Suppressor macrophage treated with lipopolysaccharide for 1 hour (primary cell): ENCODE measurements around the gene ZNF575.

Experiments used
- DNase-seq, 3 donors: peaks; one replicate each; pipeline ENCODE4 v3.0.0-alpha.2; 2020 to 2022

Gene ZNF575

DNA sequence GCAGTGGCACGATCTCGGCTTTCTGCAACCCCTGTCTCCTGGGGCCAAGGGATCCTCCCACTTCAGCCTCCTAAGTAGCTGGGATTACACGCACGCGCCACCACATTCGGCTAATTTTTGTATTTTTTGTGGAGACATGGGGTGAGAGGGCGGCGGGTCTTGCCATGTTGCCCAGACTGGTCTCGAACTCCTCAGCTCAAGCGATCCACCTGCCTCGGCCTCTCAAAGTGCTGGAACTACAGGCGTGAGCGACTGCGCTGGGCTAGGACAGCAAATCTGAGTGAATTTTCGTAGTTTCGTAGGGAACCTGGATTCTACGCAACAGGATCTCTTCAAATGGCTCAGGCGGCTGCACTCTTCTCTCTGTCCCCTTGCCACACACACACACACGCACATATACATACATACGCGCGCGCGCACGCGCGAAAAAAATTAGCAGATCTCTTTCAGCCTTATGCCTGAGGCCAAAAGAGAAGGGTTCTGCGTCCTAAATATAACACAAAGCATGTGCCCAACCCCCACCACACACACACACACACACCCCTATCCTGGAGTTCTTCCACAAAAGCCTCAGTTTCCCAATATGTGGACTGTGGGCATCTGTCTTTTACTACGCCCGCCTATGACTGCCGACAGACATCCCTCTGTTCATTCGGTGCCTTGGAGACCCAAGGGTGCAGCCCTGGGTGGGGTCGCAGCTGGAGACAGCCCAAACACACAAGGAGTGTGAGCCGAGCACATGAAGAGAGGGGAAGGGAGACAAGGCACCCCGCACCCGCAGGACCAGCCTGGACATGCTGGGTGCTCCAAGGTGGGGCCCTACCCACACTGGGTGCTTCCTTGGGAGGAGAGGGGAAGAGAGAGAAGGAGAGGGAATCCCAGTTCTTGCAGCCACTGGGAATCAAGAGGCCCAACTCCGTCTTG, 43.2 kb downstream of the ZNF575 start:
- no peak for DNase-seq

DNA sequence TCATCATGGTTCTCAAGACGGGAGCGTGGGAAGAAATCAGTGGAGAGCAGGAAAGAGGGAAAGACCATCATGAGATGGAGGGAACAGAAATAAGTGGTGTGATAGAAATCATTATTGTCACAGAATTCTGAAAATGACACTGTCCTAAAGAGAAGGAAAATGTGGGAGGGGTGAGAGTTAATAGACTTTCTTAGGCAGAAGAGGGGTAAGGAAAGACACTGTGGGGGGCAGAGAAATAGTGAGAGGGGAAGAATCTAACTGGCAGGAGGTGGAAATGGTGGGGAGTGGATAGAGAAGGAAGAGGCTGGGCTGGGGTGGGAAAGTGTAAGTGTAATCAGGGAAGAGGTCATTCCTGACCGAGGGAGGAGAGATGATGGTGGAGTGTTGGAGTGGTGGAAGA, 45.8 kb downstream of the ZNF575 start:
- DNase-seq = no peak

DNA sequence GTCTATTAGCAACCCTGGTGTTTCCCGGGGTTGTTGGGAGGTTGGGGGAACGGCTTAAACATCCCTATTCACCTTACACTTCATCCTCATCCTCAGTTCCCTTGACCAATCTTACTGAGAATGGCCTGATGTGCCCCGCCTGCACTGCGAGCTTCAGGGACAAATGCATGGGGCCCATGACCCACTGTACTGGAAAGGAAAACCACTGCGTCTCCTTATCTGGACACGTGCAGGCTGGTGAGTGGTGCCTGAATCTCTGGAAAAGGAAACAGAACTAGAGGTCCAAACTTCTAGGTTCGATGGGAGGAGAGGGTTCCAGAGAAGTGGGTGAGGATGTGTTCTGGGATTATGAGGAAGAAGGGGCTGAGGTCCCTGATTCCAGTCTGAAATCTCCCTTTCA, 48.5 kb downstream of the ZNF575 start:
- DNase-seq = no peak

DNA sequence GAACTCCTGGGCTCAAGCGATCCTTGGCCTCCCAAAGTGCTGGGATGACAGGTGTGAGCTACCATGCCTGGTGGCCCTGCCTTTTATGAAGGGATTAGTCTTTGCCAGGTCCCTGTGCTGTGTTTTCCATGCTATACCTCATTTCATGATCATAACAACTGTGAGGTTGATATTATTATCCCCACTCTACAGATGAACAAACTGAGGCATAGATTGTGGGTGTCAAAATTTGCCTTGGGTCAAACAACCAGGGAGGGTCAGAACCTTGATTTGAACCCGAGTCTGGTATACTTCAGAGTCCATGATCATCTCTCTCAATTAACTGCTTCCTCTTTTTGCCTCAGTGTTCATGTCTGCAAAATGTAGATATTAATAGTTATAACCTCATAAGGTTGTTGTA, 49.5 kb downstream of the ZNF575 start:
- DNase-seq = no peak

DNA sequence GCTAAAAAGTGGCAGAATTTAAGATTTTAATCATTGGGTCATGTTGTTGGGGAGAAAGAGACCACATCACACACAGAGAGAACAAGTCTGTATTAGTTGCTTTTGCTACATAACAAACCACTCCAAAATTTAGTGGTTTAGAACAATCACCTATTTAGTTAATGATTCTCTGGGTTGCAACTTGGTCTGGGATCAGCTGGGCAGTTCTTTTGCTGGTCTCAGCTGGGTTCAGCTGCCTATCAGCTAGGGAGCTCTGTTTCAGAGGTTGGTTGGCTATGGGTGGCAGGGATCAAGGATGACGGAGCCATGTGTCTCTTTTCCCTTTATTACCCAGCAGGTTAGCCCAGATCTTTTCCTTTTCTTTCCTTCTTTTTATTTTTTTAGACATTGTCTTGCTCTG, 51.5 kb downstream of the ZNF575 start:
- no peak for DNase-seq
